NCI-H510A treated with DMSO at 0.1 percent for 48 hours (cell line): Measurements from ENCODE around the gene IL18R1.

Source experiments
- DNase-seq: peaks from one replicate; lab custom pipeline; 2025; lab: John Stamatoyannopoulos, UW

IL18R1 gene

GRCh38 chr2:102344397-102344796 is 11.2 kb upstream of the IL18R1 start:
- no peak for DNase-seq

DNA sequence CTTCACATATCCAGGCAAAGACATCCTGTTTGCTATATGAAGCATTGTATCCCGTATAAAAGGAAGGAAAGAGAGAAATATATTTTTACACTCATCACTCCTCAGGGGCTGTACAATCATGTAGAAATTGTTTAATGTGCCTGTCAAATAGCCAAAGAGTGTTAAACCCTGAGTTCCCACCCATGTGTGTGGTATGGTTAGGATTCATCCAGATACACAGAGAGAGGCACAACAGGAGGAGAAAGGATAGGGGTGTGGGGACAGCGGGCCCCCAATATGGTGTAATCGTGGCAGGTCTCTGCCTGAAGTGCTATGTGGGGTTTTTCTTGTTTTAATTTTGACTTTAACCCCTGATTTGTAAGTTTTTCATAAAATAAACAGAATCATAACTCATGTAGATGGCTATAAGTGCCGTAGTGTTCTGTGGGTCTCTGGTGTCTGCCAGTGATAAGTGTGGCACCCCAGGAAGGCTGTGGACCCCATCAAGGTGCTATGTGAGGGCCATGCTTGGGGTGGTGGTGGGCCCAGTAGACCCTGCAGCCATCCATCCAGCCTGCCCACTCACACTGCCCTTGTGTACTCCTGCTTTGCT is 10.2 kb upstream of the IL18R1 start:
- no peak for DNase-seq

- DNase-seq = no peak
Observed at GRCh38 chr2:102346381-102347130, 9.0 kb upstream of the IL18R1 start.

DNA sequence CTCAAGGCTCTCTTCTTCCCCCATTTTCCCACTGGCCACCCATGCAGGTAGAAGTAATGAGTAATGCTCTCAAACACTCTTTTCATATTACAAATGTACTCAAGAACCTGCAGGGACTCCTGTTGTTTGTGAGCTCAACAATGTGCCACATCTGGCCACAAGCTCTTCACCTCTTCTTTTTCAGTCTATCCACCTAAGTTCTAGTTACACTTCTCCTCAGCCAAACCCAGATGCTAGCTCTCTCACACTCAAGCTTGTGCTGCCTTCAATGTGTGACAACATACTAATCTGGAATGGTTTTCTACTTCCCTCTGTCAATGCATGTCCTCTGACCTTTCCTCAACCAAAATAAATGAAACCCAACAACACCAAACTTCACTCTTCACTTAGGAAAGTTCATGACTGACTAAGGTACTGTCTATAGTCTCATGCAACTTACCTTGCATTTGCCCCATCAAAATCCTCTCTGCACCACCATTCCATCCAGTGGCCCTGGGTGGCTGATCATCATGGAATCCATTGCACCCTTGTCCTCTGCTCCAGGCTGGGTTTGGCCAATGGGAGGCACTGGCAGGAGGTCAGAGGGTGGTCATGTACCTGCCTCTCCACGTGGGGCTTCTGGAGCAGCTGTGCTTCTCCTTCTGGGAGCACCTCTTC is 5.3 kb upstream of the IL18R1 start:
- DNase-seq = no peak

DNA sequence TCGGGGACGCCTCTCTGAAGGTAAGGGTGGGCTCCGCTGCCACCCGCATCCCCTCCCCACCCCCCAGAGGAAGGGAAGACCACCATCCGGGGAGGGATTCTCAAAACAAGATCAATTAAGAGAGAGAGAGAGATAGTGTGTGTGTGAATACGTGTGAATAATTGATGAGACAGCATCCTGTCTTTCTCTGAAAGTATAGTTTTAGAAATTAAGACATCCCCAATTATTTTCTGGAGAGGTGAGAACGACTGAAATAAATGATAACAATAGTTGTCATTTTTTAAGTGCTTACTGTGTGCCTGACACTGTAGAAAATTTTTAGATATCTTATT is 751 bp downstream of the IL18R1 start:
- DNase-seq = no peak

DNA sequence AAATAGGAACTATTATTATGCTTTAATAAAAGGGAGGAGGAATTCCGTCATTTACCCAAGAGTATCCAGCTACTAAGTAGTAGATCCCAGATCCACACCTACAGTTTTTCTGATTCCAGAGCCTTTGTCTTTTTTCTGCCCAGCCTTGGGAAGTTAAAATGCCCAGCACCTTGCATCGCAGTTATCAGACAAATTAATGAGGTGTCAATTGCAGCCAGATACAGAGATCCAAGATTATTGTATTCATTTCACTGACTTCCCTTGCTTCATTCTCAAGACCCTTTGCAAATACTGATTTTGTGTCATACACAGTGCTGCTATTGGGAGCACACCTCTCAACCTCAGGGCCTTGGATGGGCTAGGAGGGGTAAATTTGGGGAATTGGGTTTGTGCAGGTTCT is 1.1 kb downstream of the IL18R1 start:
- no peak for DNase-seq

GRCh38 chr2:102357937-102358336 is 2.3 kb downstream of the IL18R1 start:
- DNase-seq = no peak

DNA sequence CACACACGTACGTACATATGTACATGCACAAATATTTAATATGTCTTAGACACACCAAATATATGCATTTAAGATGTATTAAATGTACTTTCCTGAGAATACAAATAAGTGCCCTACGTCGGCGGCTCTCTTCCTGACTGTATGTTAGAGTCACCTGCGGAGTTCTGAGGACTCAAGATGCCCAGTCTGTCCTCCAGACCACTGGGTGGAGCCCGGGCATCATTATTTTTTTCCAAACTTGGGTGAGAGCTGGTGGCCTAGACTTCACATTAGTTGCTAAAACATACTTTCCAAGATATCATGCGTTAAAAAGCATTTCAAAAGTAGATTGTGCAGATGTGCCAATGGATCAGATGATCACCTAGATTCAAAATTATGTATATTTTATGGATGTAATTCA is 2.9 kb downstream of the IL18R1 start:
- DNase-seq = no peak

GRCh38 chr2:102359527-102359926 is 3.9 kb downstream of the IL18R1 start:
- no peak for DNase-seq

DNA sequence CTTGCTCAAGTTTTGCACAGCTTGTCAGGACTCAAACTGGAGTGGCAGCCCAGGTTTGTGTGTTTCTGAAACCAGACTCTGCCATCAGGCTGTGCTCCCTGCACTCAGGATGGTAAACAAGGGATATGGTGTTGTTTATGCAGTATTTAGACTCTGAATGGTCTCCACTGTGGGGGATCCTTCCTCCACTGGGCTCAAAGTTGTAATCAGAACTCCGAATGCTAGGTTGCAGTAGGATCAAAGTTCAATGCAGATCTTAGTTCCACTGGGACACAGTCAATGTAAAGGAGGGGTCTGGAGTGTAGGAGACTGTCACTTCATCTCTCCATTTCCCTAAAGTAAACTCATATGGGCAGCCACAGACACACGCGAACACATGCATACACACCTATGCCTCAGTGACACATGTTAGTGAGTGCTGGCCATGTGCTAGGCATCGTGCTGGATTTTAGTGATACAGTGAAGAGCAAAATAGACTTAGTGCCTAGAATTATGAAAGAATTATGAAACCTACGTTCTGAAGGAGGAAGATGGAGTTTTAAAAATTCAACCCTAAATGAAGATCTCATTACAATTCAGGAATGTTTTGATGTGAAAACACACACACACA is 6.1 kb downstream of the IL18R1 start:
- no peak for DNase-seq

DNA sequence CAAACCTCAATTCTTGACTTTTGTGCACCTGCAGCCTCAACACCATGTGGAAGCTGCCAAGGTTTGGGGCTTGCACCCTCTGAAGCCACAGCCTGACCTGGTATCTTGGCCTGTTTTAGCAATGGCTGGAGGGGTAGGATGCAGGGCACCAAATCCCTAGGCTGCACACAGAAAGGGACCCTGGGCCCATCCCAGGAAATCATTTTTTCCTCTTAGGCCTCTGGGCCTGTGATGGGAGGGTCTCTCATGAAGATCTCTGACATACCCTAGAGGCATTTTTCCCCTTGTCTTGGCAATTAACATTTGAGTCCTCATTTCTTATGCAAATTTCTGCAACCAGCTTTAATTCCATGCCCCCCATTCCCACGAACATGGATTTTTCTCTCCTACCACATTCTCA is 10.2 kb downstream of the IL18R1 start:
- DNase-seq = no peak

DNA sequence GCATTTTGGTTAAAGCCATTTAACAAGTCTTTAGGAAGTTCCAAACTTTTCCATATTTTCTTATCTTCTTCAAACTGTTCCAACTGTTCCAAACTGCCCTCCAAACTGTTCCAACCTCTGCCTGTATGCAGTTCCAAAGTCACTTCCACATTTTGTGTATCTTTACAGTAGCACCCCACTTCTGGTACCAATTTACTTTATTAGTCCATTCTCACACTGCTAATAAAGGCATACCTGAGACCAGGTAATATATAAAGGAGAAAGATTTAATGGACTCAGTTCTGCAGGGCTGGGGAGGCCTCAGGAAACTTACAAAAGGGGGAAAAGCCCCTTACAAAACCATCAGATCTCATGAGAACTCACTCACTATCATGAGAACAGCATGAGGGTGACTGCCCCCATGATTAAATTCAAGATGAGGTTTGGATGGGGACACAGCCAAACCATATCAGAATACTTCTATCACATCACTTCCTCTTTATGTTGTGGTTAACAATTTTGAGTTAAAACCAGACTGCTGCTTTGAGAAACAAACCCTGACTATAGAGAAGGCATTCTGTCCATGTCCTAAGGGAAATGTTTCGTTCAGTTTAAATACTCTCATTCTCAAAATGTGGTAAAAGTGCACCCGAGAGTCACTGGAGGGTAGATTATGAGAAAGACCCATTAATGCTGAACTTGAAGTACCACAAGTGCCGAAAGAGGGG is 11.0 kb downstream of the IL18R1 start:
- DNase-seq = no peak

DNA sequence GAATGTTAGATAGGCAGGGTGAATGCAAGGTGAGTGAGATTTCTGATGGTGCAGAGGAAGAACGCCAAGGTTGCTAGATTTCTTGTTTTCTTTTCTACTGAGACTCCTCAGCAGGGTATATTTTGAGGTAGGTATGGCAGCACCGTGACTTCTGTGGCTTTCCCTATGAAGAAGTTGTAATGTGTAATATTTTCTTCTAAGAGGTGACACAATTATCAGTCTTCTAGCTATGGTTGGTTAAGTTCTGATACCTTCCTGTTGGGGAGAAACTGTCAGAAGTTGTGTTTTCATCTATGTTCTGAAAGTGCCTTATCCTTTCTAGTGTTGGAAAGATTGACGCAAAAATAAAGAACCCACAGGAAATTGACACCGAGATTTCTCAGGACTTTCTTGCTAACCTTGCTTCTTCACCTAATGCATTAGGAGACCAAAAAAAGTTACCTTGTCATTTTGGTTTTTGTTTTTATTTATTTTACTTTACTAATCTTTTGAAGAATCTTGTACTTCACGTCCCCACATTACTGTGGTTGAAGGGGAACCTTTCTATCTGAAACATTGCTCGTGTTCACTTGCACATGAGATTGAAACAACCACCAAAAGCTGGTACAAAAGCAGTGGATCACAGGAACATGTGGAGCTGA is 11.9 kb downstream of the IL18R1 start:
- DNase-seq = no peak

- DNase-seq = no peak
Observed at GRCh38 chr2:102368461-102369109, 13.0 kb downstream of the IL18R1 start.

DNA sequence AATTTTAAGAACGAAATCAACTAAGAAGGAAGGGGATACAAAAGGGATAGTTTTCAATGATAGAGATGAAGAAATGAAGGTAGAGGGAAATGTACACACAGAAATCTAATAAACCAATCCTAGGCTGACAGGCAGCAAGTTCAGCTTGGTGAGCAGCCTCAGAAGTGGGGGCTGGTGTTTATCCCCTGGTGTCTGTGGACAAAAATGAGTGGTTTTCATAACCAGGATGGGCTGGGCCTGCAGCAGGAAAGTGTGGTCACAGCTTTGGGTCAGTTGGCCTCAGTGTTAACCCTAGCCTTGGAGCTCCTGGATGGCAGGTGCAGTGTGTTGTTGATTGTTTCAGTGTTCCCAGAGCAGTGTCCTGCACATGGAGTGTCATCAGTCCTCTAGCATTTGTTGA is 14.3 kb downstream of the IL18R1 start:
- DNase-seq = no peak

- no peak for DNase-seq
Observed at GRCh38 chr2:102376052-102376591, 20.5 kb downstream of the IL18R1 start.

- DNase-seq = no peak
Observed at GRCh38 chr2:102383722-102384121, 28.1 kb downstream of the IL18R1 start.

GRCh38 chr2:102385522-102385921 is 29.9 kb downstream of the IL18R1 start:
- no peak for DNase-seq

DNA sequence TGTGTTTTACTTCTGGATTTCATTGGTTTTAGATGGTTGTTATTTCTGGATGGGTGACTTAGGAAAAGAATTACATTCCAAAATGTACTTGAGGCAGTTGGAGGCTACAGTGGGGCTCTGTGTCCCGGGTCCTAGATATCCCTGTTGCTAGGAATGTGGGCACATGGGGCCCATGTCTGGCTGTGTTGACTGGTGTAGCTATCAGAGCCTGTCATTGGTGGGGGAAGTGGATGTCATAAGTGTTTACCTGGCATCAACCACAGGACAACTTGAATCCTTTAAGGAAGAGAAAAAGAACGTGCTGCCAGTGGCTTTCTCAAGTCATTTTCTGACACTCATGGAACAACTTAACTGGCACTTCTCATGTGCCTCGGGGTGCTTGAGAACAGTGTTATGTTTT is 30.4 kb downstream of the IL18R1 start:
- no peak for DNase-seq

GRCh38 chr2:102386867-102387541 is 31.4 kb downstream of the IL18R1 start:
- DNase-seq = no peak
